ENCODE data around the gene IVNS1ABP. TPM values are rescaled to one million over a fixed set of nuclear protein-coding genes. Genes with fewer than 3 reads are reported as not detected.

Gene IVNS1ABP
- total and polyA plus RNA-seq, 9 of the 15 experiments (the other 6 are each of a cell fraction or from before 2014, with no cell fraction given): 30.6 to 126 (median 77.7) TPM

DNA sequence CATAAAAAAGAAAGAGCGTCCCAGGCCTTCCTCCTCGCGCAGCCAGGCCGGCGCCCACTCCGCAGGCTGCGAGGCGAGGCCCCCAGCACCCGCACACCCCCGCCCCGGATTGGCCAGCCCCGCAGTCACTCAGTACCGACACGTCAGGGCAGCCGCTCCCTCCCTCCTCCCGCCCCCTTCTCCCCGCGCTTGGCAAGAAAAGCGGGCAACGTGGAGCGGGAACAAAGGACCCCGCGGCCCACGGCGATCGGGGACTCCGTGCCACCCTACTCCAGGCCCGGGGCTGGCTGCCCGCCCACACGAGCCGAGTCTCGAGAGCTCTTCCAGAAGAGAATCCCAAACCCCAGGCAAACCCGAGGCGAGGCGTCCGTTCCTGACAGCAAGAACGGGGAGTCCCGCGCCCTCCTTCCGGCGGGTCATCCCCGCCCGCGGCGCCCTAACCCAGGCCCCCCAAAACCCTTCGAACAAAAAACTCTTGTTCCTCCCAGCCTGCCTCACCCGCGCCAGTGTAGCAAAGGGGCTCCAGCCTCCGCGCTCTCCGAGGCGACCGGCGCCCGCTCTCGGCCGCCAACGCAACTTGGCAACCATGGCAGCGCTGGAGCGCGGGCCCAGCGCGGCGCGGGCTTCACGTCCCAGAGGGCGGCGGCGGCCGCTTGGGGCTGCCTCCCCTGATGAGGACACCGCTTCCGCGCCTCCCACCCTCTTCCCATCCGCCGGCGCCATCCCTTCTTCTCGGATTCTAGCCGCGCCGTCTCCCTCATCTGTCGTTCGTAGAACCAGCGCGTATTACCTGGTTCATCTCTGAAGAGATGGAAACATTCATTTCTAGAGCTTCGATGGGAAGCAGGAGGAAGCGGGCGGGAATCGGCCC is 645 bp downstream of the IVNS1ABP start (continued):
- TF ChIP-seq LCOR (CRISPR knock-in tag; IDR thresholded peaks at IDR 0.05) (peak; percentile 26; the same call in 1 of the 2 replicates), MAFG (tag; conservative IDR thresholded peaks at IDR 0.05) (no peak), BMI1 (IDR thresholded peaks at IDR 0.05; ENCODE audit: low read length) (no peak), HEY1 (CRISPR knock-in tag; IDR thresholded peaks at IDR 0.05; ENCODE audit: borderline replicate concordance) (no peak), NCOA2 (IDR thresholded peaks at IDR 0.05; ENCODE audit: partially characterized antibody in 2 of 2) (no peak), CBX3 (IDR thresholded peaks at IDR 0.05; ENCODE audit: borderline replicate concordance in 1 of 2, low read length in 2 of 2) (0 out of 3 replicates have a peak, but pooled peaks of 1 of the 2 experiments have one; percentile 1), MCM5 (IDR thresholded peaks at IDR 0.05; ENCODE audit: low read depth) (no peak), PPARD (CRISPR knock-in tag; IDR thresholded peaks at IDR 0.05) (no peak), ZNF324 (CRISPR knock-in tag; IDR thresholded peaks at IDR 0.05) (0 out of 2 replicates have a peak, but pooled peaks have one; percentile 25), ZNF583 (CRISPR knock-in tag; IDR thresholded peaks at IDR 0.05) (no peak), CREBBP (IDR thresholded peaks at IDR 0.05; ENCODE audit: low read depth, low read length) (no peak), OTX1 (CRISPR knock-in tag; IDR thresholded peaks at IDR 0.05) (0 out of 2 replicates have a peak, but pooled peaks have one; percentile 25), NR1H2 (CRISPR knock-in tag; IDR thresholded peaks at IDR 0.05) (no peak; the same call in 1 of the 2 replicates), ARHGAP35 (IDR thresholded peaks at IDR 0.05; ENCODE audit: partially characterized antibody) (no peak)
- TF ChIP-seq, protein P1, sequence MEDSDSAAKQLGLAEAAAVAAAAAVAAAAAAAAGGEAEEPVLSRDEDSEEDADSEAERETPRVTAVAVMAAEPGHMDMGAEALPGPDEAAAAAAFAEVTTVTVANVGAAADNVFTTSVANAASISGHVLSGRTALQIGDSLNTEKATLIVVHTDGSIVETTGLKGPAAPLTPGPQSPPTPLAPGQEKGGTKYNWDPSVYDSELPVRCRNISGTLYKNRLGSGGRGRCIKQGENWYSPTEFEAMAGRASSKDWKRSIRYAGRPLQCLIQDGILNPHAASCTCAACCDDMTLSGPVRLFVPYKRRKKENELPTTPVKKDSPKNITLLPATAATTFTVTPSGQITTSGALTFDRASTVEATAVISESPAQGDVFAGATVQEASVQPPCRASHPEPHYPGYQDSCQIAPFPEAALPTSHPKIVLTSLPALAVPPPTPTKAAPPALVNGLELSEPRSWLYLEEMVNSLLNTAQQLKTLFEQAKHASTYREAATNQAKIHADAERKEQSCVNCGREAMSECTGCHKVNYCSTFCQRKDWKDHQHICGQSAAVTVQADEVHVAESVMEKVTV (CRISPR knock-in tag; IDR thresholded peaks at IDR 0.05): no peak
- TF ChIP-seq, protein P2, sequence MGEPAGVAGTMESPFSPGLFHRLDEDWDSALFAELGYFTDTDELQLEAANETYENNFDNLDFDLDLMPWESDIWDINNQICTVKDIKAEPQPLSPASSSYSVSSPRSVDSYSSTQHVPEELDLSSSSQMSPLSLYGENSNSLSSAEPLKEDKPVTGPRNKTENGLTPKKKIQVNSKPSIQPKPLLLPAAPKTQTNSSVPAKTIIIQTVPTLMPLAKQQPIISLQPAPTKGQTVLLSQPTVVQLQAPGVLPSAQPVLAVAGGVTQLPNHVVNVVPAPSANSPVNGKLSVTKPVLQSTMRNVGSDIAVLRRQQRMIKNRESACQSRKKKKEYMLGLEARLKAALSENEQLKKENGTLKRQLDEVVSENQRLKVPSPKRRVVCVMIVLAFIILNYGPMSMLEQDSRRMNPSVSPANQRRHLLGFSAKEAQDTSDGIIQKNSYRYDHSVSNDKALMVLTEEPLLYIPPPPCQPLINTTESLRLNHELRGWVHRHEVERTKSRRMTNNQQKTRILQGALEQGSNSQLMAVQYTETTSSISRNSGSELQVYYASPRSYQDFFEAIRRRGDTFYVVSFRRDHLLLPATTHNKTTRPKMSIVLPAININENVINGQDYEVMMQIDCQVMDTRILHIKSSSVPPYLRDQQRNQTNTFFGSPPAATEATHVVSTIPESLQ (CRISPR knock-in tag; IDR thresholded peaks at IDR 0.05): 0 out of 2 replicates have a peak, but pooled peaks have one; percentile 23
- TF ChIP-seq, protein P3, sequence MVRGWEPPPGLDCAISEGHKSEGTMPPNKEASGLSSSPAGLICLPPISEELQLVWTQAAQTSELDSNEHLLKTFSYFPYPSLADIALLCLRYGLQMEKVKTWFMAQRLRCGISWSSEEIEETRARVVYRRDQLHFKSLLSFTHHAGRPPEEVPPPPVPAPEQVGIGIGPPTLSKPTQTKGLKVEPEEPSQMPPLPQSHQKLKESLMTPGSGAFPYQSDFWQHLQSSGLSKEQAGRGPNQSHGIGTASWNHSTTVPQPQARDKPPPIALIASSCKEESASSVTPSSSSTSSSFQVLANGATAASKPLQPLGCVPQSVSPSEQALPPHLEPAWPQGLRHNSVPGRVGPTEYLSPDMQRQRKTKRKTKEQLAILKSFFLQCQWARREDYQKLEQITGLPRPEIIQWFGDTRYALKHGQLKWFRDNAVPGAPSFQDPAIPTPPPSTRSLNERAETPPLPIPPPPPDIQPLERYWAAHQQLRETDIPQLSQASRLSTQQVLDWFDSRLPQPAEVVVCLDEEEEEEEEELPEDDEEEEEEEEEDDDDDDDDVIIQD (CRISPR knock-in tag; IDR thresholded peaks at IDR 0.05): no peak
- TF ChIP-seq, protein P4, sequence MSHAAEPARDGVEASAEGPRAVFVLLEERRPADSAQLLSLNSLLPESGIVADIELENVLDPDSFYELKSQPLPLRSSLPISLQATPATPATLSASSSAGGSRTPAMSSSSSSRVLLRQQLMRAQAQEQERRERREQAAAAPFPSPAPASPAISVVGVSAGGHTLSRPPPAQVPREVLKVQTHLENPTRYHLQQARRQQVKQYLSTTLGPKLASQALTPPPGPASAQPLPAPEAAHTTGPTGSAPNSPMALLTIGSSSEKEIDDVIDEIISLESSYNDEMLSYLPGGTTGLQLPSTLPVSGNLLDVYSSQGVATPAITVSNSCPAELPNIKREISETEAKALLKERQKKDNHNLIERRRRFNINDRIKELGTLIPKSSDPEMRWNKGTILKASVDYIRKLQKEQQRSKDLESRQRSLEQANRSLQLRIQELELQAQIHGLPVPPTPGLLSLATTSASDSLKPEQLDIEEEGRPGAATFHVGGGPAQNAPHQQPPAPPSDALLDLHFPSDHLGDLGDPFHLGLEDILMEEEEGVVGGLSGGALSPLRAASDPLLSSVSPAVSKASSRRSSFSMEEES (CRISPR knock-in tag; IDR thresholded peaks at IDR 0.05): no peak; the same call in 1 of the 2 replicates
- TF ChIP-seq, protein P5, sequence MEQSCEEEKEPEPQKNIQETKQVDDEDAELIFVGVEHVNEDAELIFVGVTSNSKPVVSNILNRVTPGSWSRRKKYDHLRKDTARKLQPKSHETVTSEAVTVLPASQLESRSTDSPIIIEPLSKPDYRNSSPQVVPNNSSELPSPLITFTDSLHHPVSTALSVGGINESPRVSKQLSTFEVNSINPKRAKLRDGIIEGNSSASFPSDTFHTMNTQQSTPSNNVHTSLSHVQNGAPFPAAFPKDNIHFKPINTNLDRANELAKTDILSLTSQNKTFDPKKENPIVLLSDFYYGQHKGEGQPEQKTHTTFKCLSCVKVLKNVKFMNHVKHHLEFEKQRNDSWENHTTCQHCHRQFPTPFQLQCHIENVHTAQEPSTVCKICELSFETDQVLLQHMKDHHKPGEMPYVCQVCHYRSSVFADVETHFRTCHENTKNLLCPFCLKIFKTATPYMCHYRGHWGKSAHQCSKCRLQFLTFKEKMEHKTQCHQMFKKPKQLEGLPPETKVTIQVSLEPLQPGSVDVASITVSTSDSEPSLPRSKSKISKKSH (CRISPR knock-in tag; IDR thresholded peaks at IDR 0.05): no peak
